Neural cell (in vitro differentiated cells): ENCODE data around the gene EML4. TPM values are rescaled to one million over a fixed set of nuclear protein-coding genes. Genes with fewer than 3 reads are reported as not detected.

Source experiments
- H2AFZ ChIP-seq: fragments of 200-600, 300-800 bp; sonication (generic), shearing (Covaris generic); 2 replicates; pipeline ENCODE4 v1.6.0; 2014; ENCODE audit warnings: low read depth, mild to moderate bottlenecking, antibody characterized with exemption, low read length, moderate library complexity
- H3F3A ChIP-seq: fragments of 200-600 bp; shearing (Covaris generic); 2 replicates; pipeline ENCODE4 v1.6.1; 2016; ENCODE audit warnings: mild to moderate bottlenecking, moderate library complexity, mixed read lengths, antibody characterized with exemption, low read length; ENCODE audit not compliant: insufficient read depth, poor library complexity, severe bottlenecking
- H3K27ac ChIP-seq: fragments of 200-600, 300-800 bp; sonication (generic), shearing (Covaris generic); 2 replicates; pipeline ENCODE4 v1.5.1; 2014; ENCODE audit warnings: mild to moderate bottlenecking, low read length, moderate library complexity
- H3K27me3 ChIP-seq: fragments of 300-800, 200-600 bp; sonication (generic), shearing (Covaris generic); 2 replicates; pipeline ENCODE4 v1.6.0; 2014; ENCODE audit warnings: mild to moderate bottlenecking, low read depth, low read length, moderate library complexity; ENCODE audit not compliant: insufficient read depth
- H3K36me3 ChIP-seq: fragments of 300-800, 200-600 bp; sonication (generic), shearing (Covaris generic); 2 replicates; pipeline ENCODE4 v1.5.1; 2014; ENCODE audit warnings: mild to moderate bottlenecking, antibody characterized with exemption, low read length, moderate library complexity; ENCODE audit not compliant: insufficient read depth
- H3K4me2 ChIP-seq: fragments of 300-800, 200-600 bp; sonication (generic), shearing (Covaris generic); 2 replicates; pipeline ENCODE4 v1.6.0; 2014; ENCODE audit warnings: mild to moderate bottlenecking, low read length
- H3K4me3 ChIP-seq: fragments of 300-800, 200-600 bp; sonication (generic), shearing (Covaris generic); 2 replicates; pipeline ENCODE4 v1.5.1; 2014; ENCODE audit warnings: mild to moderate bottlenecking, low read length, moderate library complexity
- H3K79me2 ChIP-seq: fragments of 200-600 bp; shearing (Covaris generic); replicated peaks from 2 replicates; pipeline ENCODE4 v1.6.0; 2014; ENCODE audit warnings: mild to moderate bottlenecking, low read length, moderate library complexity; ENCODE audit not compliant: insufficient read depth
- H3K9ac ChIP-seq: fragments of 300-800, 200-600 bp; sonication (generic), shearing (Covaris generic); 2 replicates; pipeline ENCODE4 v1.6.1; 2016; ENCODE audit warnings: mild to moderate bottlenecking, low read length, mixed read lengths
- H3K9me2 ChIP-seq: fragments of 200-600 bp; shearing (Covaris generic); 2 replicates; pipeline ENCODE4 v1.6.1; 2016; ENCODE audit warnings: mild to moderate bottlenecking, low read length, mixed read lengths; ENCODE audit not compliant: insufficient read depth
- H3K9me3 ChIP-seq: fragments of 200-600, 300-800 bp; sonication (generic), shearing (Covaris generic); 2 replicates; pipeline ENCODE4 v1.6.1; 2016; ENCODE audit warnings: mild to moderate bottlenecking, mixed run types, low read length, moderate library complexity, mixed read lengths
- H4K20me1 ChIP-seq: fragments of 200-600 bp; shearing (Covaris generic); 2 replicates; pipeline ENCODE4 v1.6.1; 2016; ENCODE audit warnings: mild to moderate bottlenecking, mixed run types; ENCODE audit not compliant: insufficient read depth
- EP300 ChIP-seq: fragments of 450-650 bp; conservative IDR thresholded peaks from 2 replicates; pipeline ENCODE4 v1.6.1; 2014; ENCODE audit warnings: antibody characterized with exemption, mild to moderate bottlenecking, moderate library complexity; ENCODE audit not compliant: poor library complexity, severe bottlenecking
- MXI1 ChIP-seq: fragments of 450-650 bp; conservative IDR thresholded peaks from 2 replicates; pipeline ENCODE4 v1.6.1; 2014; ENCODE audit warnings: antibody characterized with exemption, mild to moderate bottlenecking; ENCODE audit not compliant: poor library complexity, severe bottlenecking
- POLR2AphosphoS5 ChIP-seq: IDR thresholded peaks from 2 replicates; pipeline ENCODE4 v1.6.1; 2012
- RAD21 ChIP-seq: fragments of 450-650 bp; conservative IDR thresholded peaks from 2 replicates; pipeline ENCODE4 v1.6.1; 2014; ENCODE audit warnings: antibody characterized with exemption, mild to moderate bottlenecking, moderate library complexity
- SMC3 ChIP-seq: fragments of 450-650 bp; conservative IDR thresholded peaks from 2 replicates; pipeline ENCODE4 v1.6.1; 2014; ENCODE audit warnings: antibody characterized with exemption, mild to moderate bottlenecking, moderate library complexity; ENCODE audit not compliant: poor library complexity
- TAF1 ChIP-seq: IDR thresholded peaks from 2 replicates; pipeline ENCODE4 v1.6.1; 2012; ENCODE audit warnings: low read depth
- polyA plus RNA-seq: library from polyadenylated mRNA; depleted of rRNA; stranded (reverse); fragments of >200 nt; gene quantifications from 2 replicates; pipeline ENCODE4 v1.2.3, GENCODE V29; 2014
- TF ChIP-seq, protein P1 (sequence below): fragments of 450-650 bp; IDR thresholded peaks from 2 replicates; pipeline ENCODE4 v1.5.1; 2014; ENCODE audit warnings: antibody characterized with exemption, mild to moderate bottlenecking, moderate library complexity; ENCODE audit not compliant: poor library complexity, severe bottlenecking
- TF ChIP-seq, protein P2 (sequence below): IDR thresholded peaks from 2 replicates; pipeline ENCODE4 v1.6.1; 2012; ENCODE audit warnings: borderline replicate concordance

Gene EML4
- polyA plus RNA-seq, 1 donor from 2014 or later: 33.9 TPM

DNA sequence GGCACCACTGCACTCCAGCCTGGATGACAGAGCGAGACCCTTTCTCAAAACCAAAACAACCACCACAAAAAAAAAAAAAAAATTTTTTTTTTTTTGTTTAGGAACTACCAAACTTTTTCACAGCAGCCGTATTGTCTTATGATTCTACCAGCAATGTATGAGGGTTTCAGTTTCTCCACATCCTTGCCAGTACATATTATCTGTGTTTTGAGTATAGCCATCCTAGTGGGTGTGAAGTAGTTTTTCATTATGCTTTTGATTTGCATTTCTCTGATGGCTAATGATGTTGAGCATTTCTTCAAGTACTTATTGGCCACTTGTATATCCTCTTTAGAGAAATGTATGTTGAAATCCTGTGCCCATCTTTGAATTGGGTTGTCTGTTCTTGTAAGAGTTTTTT lies 140.2 kb downstream of the EML4 start:
- Histone ChIP-seq H3K9me2 (no peaks in the 10 kb centered on the region), H3K36me3 (no peaks in the 10 kb centered on the region), H3K79me2 (no peaks in the 10 kb centered on the region), H3K27me3 (no peaks in the 10 kb centered on the region), H3K9me3 (no peaks in the 10 kb centered on the region), H3K27ac (no peak overlapping the region), H3K4me2 (no peak overlapping the region), H4K20me1 (no peaks in the 10 kb centered on the region), H3K4me3 (no peak overlapping the region), H3K9ac (no peak overlapping the region), H3F3A (no peaks in the 10 kb centered on the region), H2AFZ (no peak overlapping the region)
- TF ChIP-seq, protein P1, sequence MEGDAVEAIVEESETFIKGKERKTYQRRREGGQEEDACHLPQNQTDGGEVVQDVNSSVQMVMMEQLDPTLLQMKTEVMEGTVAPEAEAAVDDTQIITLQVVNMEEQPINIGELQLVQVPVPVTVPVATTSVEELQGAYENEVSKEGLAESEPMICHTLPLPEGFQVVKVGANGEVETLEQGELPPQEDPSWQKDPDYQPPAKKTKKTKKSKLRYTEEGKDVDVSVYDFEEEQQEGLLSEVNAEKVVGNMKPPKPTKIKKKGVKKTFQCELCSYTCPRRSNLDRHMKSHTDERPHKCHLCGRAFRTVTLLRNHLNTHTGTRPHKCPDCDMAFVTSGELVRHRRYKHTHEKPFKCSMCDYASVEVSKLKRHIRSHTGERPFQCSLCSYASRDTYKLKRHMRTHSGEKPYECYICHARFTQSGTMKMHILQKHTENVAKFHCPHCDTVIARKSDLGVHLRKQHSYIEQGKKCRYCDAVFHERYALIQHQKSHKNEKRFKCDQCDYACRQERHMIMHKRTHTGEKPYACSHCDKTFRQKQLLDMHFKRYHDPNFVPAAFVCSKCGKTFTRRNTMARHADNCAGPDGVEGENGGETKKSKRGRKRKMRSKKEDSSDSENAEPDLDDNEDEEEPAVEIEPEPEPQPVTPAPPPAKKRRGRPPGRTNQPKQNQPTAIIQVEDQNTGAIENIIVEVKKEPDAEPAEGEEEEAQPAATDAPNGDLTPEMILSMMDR: no peak
- TF ChIP-seq, protein P2, sequence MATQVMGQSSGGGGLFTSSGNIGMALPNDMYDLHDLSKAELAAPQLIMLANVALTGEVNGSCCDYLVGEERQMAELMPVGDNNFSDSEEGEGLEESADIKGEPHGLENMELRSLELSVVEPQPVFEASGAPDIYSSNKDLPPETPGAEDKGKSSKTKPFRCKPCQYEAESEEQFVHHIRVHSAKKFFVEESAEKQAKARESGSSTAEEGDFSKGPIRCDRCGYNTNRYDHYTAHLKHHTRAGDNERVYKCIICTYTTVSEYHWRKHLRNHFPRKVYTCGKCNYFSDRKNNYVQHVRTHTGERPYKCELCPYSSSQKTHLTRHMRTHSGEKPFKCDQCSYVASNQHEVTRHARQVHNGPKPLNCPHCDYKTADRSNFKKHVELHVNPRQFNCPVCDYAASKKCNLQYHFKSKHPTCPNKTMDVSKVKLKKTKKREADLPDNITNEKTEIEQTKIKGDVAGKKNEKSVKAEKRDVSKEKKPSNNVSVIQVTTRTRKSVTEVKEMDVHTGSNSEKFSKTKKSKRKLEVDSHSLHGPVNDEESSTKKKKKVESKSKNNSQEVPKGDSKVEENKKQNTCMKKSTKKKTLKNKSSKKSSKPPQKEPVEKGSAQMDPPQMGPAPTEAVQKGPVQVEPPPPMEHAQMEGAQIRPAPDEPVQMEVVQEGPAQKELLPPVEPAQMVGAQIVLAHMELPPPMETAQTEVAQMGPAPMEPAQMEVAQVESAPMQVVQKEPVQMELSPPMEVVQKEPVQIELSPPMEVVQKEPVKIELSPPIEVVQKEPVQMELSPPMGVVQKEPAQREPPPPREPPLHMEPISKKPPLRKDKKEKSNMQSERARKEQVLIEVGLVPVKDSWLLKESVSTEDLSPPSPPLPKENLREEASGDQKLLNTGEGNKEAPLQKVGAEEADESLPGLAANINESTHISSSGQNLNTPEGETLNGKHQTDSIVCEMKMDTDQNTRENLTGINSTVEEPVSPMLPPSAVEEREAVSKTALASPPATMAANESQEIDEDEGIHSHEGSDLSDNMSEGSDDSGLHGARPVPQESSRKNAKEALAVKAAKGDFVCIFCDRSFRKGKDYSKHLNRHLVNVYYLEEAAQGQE: no peak
- no peak for TF ChIP-seq SMC3

DNA sequence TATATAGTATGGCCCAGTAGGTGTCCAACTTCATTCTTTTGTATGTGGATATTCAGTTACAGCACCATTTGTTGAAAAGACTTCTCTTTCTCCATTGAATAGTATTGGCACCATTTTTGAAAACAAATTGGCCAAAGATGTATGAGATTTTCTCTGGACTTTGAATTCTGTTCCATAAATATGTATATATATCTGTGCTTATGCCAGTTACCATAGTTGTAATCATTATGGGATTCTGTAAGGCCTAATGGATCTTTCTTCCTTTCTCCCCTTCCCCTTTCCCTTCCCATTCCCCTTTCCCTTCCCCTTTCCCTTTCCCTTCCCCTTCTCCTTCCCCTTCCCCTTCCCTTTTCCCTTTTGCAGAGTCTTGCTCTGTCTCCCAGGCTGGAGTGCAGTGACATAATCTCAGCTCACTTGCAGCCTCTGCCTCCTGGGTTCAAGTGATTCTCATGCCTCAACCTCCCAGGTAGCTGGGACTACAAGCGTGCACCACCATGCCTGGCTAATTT lies 140.9 kb downstream of the EML4 start:
- Histone ChIP-seq H2AFZ (no peak overlapping the region), H3K36me3 (no peaks in the 10 kb centered on the region), H3K9me2 (no peaks in the 10 kb centered on the region), H4K20me1 (no peaks in the 10 kb centered on the region), H3F3A (no peaks in the 10 kb centered on the region), H3K27ac (no peak overlapping the region), H3K4me3 (no peak overlapping the region), H3K79me2 (no peaks in the 10 kb centered on the region), H3K9me3 (no peaks in the 10 kb centered on the region), H3K27me3 (no peaks in the 10 kb centered on the region), H3K4me2 (no peak overlapping the region), H3K9ac (no peak overlapping the region)
- TF ChIP-seq, protein P2: no peak
- no peak for TF ChIP-seq RAD21

DNA sequence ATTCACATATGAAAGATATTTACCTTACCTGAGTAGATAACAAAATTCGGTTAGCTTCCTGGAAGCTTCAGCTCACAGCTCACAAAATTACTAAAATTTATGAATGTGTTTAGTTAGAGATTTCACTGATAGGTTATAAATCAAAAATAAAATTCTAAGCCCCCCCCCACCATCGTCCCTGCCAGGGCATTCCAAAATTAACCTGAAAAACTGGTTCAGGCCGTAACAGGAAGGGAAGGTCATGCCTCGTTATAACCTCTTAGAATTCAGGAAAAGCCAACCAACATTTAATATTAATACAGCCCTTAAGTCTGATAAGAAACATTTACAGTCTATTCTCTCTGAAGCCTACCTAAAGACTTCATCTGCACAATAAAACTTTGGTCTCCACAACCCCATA lies 143.0 kb downstream of the EML4 start:
- Histone ChIP-seq H3K36me3 (no peaks in the 10 kb centered on the region), H3K27me3 (no peaks in the 10 kb centered on the region), H3K79me2 (no peaks in the 10 kb centered on the region), H2AFZ (no peak overlapping the region), H3K9me3 (no peaks in the 10 kb centered on the region), H3K27ac (no peak overlapping the region), H3K4me3 (no peak overlapping the region), H4K20me1 (no peaks in the 10 kb centered on the region), H3K9ac (no peak overlapping the region), H3K4me2 (no peak overlapping the region), H3F3A (no peaks in the 10 kb centered on the region), H3K9me2 (no peaks in the 10 kb centered on the region)
- TF ChIP-seq EP300: no peak
- TF ChIP-seq, protein P1: no peak
- TF ChIP-seq, protein P2: no peak
- TF ChIP-seq MXI1: no peak
- no peak for TF ChIP-seq POLR2AphosphoS5
- TF ChIP-seq TAF1: no peak
